Transverse colon (tissue), 4 donors: ENCODE measurements around the gene PTPRA. TPM values are rescaled to one million over a fixed set of nuclear protein-coding genes. Genes with fewer than 3 reads are reported as not detected.

Experiments
- DNase-seq: peaks from one replicate; pipeline ENCODE4 v3.0.0-alpha.2; 2019
- H3K27ac ChIP-seq, 4 donors: fragments of 200-600 bp; sonication (generic); 2 replicates each; pipeline ENCODE4 v1.5.1; 2016 to 2018; ENCODE audit warnings: inconsistent platforms in 4 of 4
- H3K27me3 ChIP-seq: fragments of 200-600 bp; sonication (generic); 2 replicates; pipeline ENCODE4 v1.5.1; 2017; ENCODE audit warnings: inconsistent platforms
- H3K36me3 ChIP-seq, 4 donors: fragments of 200-600 bp; sonication (generic); 2 replicates each; pipeline ENCODE4 v1.5.1; 2017 to 2019; ENCODE audit warnings: inconsistent platforms in 4 of 4
- H3K4me1 ChIP-seq, 4 donors: fragments of 200-600 bp; sonication (generic); 2 replicates each; pipeline ENCODE4 v1.5.1; 2017 to 2020; ENCODE audit warnings: inconsistent platforms in 4 of 4
- H3K4me3 ChIP-seq, 4 donors: fragments of 200-600 bp; sonication (generic); 1 replicate in 1 of 4; 2 replicates in 3 of 4; pipeline versions ENCODE4 v1.5.1 to v1.6.1; 2017 to 2019; ENCODE audit warnings: inconsistent platforms in 4 of 4
- H3K9me3 ChIP-seq, 2 donors: fragments of 200-600 bp; sonication (generic); 2 replicates each; pipeline ENCODE4 v1.5.1; 2017 to 2019; ENCODE audit warnings: inconsistent platforms in 2 of 2
- EP300 ChIP-seq: sonication (generic); formaldehyde crosslinking; IDR thresholded peaks from one replicate; pipeline ENCODE4 v1.6.1; 2017; ENCODE audit warnings: antibody characterized with exemption, low read depth
- POLR2A ChIP-seq: fragments of 450-650 bp; IDR thresholded peaks from one replicate; pipeline ENCODE4 v1.6.1; 2016; ENCODE audit warnings: antibody characterized with exemption, mild to moderate bottlenecking, moderate library complexity
- POLR2AphosphoS5 ChIP-seq, 3 donors: sonication (generic); formaldehyde crosslinking; IDR thresholded peaks; one replicate each; pipeline ENCODE4 v1.6.1; 2016; ENCODE audit warnings: antibody characterized with exemption in 3 of 3
- WGBS, 2 donors: methylation state at CpG; one replicate each; pipeline ENCODE4 v1.1.5; 2018; ENCODE audit warnings: low coverage in 1 of 2; 5-methylcytosine and 5-hydroxymethylcytosine counted together
- in situ Hi-C, 4 donors: fragments of 200-750 bp; cut with MboI; loops; one replicate each; pipeline versions ENCODE4 v1.15.0 to v1.15.1; 2017; ENCODE audit warnings: low sequenced_read_pairs in 3 of 4, low pct_ligation_motif_present in 1 of 4, low pct_unique_long_range_greater_than_20kb in 1 of 4
- intact Hi-C: fragments of 100-400 bp; cut with DNase I; formaldehyde crosslinking; loops from one replicate; pipeline ENCODE4 v1.15.1; 2023; ENCODE audit warnings: low total_unique reads
- total RNA-seq, 4 donors: library from RNA; depleted of rRNA; stranded (reverse); fragments of >200 nt; gene quantifications; one replicate each; pipeline ENCODE4 v1.1.0, GENCODE V29; 2016
- TF ChIP-seq, protein P1 (sequence below), 5 experiments: fragments of 200-600 bp in 3 of 5; fragments of 450-650 bp in 2 of 5; sonication (generic) in 3 of 5; IDR thresholded peaks; 1 replicate in 2 of 5; 2 replicates in 3 of 5; pipeline ENCODE4 v1.5.1; 2016 to 2017; ENCODE audit warnings: antibody characterized with exemption in 5 of 5, inconsistent platforms in 3 of 5, mild to moderate bottlenecking in 2 of 5, moderate library complexity in 1 of 5

PTPRA gene
- total RNA-seq, 4 donors from 2014 or later = 32.2 to 55.8 (median 45.8) TPM

DNA sequence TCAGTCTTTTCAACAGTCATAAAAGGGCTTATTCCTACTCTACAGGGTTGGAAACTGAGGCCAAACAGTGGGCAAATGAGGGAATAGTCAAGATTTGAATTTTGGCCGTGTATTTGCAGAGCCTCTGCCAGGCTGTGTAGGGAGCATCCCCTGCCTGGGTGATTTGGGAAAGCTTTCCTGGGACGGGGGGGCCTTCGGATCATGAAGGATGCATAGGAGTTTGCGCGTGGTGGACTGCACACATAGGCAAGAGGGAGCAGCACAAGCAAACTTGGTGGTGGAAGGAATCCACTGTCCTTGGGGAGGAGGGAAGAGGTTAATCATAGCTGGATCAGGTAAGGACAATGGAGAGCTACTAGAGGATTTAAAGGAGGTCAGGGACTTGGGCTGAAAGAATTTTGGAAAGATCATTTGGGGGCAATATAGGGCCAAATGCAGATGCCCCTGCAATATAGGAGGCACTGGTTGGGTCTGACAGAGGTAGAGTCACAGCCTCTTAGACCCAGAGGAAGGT lies 2.5 kb downstream of the PTPRA start:
- Histone ChIP-seq H3K27ac (no peak overlapping the region), H3K4me1 (peaks cover 0 to 71% (median 28%) of the 10 kb centered on the region in 4 donors), H3K4me3 (no peak overlapping the region), H3K27me3 (peaks cover 16% of the 10 kb centered on the region), H3K9me3 (no peaks in the 10 kb centered on the region), H3K36me3 (no peaks in the 10 kb centered on the region)
- 95 to 96% methylated on average over 5 of the region's 5 CpGs for WGBS, 2 donors
- intact Hi-C loops = no loop called here
- TF ChIP-seq, protein P1, sequence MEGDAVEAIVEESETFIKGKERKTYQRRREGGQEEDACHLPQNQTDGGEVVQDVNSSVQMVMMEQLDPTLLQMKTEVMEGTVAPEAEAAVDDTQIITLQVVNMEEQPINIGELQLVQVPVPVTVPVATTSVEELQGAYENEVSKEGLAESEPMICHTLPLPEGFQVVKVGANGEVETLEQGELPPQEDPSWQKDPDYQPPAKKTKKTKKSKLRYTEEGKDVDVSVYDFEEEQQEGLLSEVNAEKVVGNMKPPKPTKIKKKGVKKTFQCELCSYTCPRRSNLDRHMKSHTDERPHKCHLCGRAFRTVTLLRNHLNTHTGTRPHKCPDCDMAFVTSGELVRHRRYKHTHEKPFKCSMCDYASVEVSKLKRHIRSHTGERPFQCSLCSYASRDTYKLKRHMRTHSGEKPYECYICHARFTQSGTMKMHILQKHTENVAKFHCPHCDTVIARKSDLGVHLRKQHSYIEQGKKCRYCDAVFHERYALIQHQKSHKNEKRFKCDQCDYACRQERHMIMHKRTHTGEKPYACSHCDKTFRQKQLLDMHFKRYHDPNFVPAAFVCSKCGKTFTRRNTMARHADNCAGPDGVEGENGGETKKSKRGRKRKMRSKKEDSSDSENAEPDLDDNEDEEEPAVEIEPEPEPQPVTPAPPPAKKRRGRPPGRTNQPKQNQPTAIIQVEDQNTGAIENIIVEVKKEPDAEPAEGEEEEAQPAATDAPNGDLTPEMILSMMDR (IDR thresholded peaks at IDR 0.05) = no peak
- TF ChIP-seq EP300 = no peak
- no peak for TF ChIP-seq POLR2AphosphoS5 (IDR thresholded peaks at IDR 0.05)
- no peak for TF ChIP-seq POLR2A
- in situ Hi-C loops = no loop called here
- DNase-seq = no peak

DNA sequence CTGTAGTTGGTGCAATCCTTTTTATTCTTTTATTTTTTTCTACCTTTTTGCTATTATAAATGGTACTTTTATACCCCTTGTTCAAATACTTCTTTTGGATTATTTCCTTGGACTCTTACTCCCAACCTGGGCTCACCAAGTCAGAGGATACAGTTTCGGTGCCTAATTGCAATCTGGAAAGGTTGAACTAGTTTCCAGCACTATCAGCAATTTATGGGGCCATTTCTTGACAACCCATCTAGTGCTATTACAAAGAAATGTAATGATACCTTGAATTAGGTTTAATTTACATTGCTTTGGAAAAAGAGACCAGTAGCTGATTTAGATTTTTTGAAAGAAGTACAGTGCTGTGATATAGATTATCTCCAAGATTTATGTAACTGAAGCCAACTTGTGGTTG lies 5.2 kb downstream of the PTPRA start:
- TF ChIP-seq POLR2A (no peak), POLR2AphosphoS5 (IDR thresholded peaks at IDR 0.05) (no peak)
- intact Hi-C loops = no loop called here
- no peaks in the 10 kb centered on the region for H3K36me3 ChIP-seq
- H3K27me3 ChIP-seq = no peaks in the 10 kb centered on the region
- DNase-seq = no peak
- no peak overlapping the region for H3K4me3 ChIP-seq
- in situ Hi-C loops = no loop called here
- peaks cover 0 to 50% (median 13%) of the 10 kb centered on the region in 4 donors for H3K4me1 ChIP-seq
- H3K9me3 ChIP-seq = no peaks in the 10 kb centered on the region
- 97 to 100% methylated on average over 1 of the region's 1 CpG for WGBS, 2 donors
- H3K27ac ChIP-seq = no peak overlapping the region

DNA sequence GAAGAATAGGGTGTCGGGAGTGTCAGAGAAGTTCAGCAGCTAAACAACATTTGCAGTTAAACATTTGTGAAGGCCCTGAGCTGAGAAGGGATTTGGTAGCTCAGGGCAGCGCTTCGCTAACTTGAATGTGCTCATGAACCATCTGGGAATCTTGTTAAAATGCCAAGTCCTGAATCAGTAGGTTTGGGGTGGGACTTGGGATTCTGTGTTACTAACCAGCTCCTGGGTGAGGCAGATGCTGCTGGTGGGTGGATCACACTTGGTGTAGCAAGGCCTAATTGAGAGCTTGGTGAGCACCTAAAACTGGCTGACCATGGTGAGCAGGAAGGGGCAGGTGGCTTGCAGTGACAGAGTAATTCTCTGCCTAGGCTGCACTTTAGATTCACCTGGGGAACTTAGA lies 5.9 kb downstream of the PTPRA start:
- H3K36me3 ChIP-seq = no peaks in the 10 kb centered on the region
- 66 to 70% methylated on average over 3 of the region's 3 CpGs for WGBS, 2 donors
- no peaks in the 10 kb centered on the region for H3K9me3 ChIP-seq
- no peak overlapping the region for H3K27ac ChIP-seq
- in situ Hi-C loops (no loop called here), intact Hi-C loops (no loop called here)
- H3K4me1 ChIP-seq = peaks cover 0 to 49% (median 13%) of the 10 kb centered on the region in 4 donors
- no peak for TF ChIP-seq POLR2A
- TF ChIP-seq, protein P1 (IDR thresholded peaks at IDR 0.05) = no peak
- no peak overlapping the region for H3K4me3 ChIP-seq
- H3K27me3 ChIP-seq = no peaks in the 10 kb centered on the region
- DNase-seq = no peak

DNA sequence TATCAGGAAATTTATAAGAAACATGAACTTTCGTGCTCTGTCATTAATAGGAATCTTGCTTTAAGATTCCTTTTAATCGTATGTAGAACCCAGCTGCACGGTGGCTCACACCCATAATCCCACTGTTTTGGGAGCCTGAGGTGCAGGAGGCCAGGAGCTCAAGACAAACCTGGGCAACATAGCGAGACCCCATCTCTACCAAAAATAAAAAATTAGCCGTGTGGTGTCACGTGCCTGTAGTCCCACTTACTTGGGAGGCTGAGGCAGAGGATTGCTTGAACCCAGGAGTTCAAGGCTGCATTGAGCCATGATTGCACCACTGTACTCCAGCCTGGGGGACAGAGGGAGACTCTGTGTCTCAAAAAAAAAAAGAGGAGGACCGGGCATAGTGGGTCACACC lies 7.4 kb downstream of the PTPRA start:
- Histone ChIP-seq H3K4me1 (peaks cover 0 to 49% (median 4%) of the 10 kb centered on the region in 4 donors), H3K9me3 (no peaks in the 10 kb centered on the region), H3K36me3 (no peaks in the 10 kb centered on the region), H3K27ac (no peak overlapping the region), H3K4me3 (no peak overlapping the region), H3K27me3 (no peaks in the 10 kb centered on the region)
- intact Hi-C loops (loop anchor here (1.0 kb wide), 1 partner anchor 36 kb away; no protein-coding TSS in a partner anchor), in situ Hi-C loops (no loop called here)
- WGBS, 2 donors = 83 to 89% methylated on average over 4 to 7 of the region's 7 CpGs
- no peak for DNase-seq
- TF ChIP-seq, protein P1 (IDR thresholded peaks at IDR 0.05) = no peak
- TF ChIP-seq EP300 (no peak), POLR2A (no peak), POLR2AphosphoS5 (IDR thresholded peaks at IDR 0.05) (no peak)
